Fibroblast of pulmonary artery (primary cell): ENCODE data around the gene NSMCE1.

ENCODE experiments used
- DNase-seq: peaks from one replicate; pipeline ENCODE4 v3.0.0-alpha.2; 2010; ENCODE audit warnings: low read depth
- H3K4me3 ChIP-seq: replicated peaks from 2 replicates; pipeline ENCODE4 v1.5.1; 2011; ENCODE audit warnings: low read depth, mild to moderate bottlenecking, control low read depth, low read length, moderate library complexity
- TF ChIP-seq, protein P1 (sequence below): IDR thresholded peaks from 2 replicates; pipeline ENCODE4 v1.5.1; 2011; ENCODE audit warnings: mild to moderate bottlenecking, control low read depth, low read length, inconsistent platforms; ENCODE audit errors: missing control alignments

Gene NSMCE1

DNA sequence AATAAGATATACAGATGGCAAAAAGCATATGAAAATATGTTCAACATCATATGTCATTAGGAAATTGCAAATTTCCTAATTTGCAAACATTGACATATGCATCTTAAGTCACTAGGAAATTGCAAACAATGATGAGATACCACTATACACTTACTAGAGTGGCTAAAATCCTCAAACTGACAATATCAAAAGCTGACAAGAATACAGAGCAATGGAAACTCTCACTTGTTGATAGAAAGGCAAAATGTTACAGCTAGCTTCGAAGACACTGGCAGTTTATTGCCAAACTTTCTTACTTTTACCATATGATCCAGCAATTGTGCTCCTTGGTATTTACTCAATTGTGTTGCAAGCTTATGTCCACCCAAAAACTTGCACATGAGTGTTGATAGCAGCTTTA is 40.2 kb upstream of the NSMCE1 start:
- TF ChIP-seq, protein P1, sequence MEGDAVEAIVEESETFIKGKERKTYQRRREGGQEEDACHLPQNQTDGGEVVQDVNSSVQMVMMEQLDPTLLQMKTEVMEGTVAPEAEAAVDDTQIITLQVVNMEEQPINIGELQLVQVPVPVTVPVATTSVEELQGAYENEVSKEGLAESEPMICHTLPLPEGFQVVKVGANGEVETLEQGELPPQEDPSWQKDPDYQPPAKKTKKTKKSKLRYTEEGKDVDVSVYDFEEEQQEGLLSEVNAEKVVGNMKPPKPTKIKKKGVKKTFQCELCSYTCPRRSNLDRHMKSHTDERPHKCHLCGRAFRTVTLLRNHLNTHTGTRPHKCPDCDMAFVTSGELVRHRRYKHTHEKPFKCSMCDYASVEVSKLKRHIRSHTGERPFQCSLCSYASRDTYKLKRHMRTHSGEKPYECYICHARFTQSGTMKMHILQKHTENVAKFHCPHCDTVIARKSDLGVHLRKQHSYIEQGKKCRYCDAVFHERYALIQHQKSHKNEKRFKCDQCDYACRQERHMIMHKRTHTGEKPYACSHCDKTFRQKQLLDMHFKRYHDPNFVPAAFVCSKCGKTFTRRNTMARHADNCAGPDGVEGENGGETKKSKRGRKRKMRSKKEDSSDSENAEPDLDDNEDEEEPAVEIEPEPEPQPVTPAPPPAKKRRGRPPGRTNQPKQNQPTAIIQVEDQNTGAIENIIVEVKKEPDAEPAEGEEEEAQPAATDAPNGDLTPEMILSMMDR = no peak
- DNase-seq = no peak
- no peak overlapping the region for H3K4me3 ChIP-seq

GRCh38 chr16:27305839-27306442 is 37.4 kb upstream of the NSMCE1 start:
- no peak for DNase-seq
- no peak overlapping the region for H3K4me3 ChIP-seq
- TF ChIP-seq, protein P1 = no peak

DNA sequence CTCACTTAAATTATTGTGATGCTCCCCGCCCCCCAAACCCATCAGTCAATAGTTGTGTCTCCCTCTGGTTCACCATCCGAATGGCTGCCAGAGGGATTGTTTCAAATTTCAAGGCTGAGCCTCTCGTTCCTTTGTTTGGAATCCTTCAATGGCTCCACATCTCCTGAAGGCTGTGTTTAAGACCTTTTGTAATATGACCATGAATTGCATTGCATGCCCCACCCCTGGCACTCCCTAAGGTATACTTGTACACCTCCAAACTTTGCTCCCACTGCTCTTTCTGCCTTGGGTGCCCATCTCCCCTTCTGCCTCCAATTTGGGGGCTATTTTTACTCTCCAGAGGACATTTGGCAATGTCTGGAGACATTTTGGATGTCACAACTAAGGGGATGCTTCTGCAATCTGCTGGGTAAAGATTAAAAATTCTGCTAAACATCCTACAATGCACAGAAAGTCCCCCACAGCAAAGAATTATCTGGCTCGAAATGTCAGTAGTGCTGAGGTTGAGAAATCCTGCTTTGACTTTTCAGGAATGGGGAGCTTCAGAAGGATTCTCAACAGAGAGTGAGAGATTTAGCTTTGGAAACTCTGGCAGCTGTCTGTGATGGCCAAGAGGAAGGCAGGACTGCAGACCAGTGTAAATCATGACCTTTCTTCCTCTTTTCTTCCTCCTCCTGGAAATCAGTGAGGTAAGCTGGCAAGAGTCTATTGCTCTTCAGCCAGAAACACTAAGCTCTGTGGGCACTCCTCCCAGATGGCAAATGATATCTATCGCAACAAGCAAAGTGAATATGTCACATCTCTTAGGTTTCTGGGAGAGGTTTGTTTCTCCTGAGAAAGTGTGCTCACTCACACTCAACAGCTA is 36.5 kb upstream of the NSMCE1 start:
- DNase-seq = peak; percentile 76
- H3K4me3 ChIP-seq = no peak overlapping the region

DNA sequence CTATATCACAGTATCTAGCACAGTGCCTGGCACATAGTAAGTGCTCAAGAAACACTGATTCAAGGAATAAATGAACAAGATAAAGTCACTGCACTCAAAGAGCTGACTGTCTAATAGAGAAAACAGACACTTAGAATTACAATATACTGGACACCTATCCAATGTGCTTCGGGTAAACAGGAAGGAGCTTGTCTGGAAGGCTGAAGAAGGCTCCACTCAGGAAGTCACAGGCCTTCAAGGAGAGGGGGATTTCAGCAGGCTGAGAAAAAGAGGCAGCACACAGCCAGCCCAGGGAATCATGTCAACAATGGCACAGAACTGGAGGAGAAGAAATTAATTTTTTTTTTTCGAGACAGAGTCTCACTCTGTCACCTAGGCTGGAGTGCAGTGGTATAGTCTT is 35.5 kb upstream of the NSMCE1 start:
- TF ChIP-seq, protein P1 = no peak
- no peak overlapping the region for H3K4me3 ChIP-seq
- no peak for DNase-seq

More for the DNA sequence above, 36.5 kb upstream of the NSMCE1 start:
- TF ChIP-seq, protein P1 = no peak

DNA sequence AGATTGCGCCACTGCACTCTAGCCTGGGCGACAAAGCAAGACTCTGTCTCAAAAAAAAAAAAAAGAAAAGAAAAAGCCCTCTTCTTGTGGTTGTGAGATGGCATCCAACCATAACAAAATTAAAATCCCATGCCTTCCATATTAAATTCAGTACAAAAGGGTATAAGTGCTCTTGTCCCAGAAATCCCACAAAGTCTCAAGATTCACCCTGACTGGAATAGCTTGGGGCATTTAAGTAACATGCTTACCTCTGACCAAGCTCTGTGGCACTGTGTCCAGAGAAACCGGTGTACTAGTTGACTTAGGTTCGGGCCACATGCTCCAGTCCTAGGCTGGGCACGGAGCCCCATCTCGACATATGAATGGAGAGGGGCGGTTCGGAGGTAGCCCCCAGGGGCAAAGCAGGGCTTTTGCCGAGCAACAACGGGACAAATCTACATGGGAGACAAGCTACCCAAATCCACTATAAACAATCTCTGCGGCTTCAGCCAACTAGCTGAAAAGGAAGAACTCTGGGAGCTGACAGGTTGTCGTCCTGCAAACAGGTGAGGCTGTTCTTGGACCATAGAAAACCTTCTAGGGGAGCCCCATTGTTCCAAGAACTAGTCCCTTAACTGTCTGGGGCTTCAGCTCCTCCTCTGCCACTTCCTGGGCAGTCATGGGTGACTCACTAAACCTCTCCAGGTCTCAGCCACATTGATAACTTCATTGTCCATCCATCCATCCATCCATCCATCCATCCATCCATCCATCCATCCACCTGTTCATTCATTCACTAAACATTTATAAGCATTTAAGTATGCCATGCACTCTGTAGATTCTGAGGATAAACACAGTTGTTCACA is 34.9 kb upstream of the NSMCE1 start:
- TF ChIP-seq, protein P1 = no peak
- H3K4me3 ChIP-seq = no peak overlapping the region
- no peak for DNase-seq

GRCh38 chr16:27302126-27302525 is 33.6 kb upstream of the NSMCE1 start:
- DNase-seq = no peak
- TF ChIP-seq, protein P1 = no peak
- no peak overlapping the region for H3K4me3 ChIP-seq
